OCI-LY7 (cell line): ENCODE measurements around the gene PHRF1. TPM values are rescaled to one million over a fixed set of nuclear protein-coding genes. Genes with fewer than 3 reads are reported as not detected.

Experiments
- BruUV-seq: library from RNA; stranded (reverse); fragments of 400-500 nt; replicated peaks from 2 replicates; lab custom pipeline; 2021; lab: Mats Ljungman, UMichigan
- CTCF ChIA-PET: fragments of 300-600 bp; sonication (Branson Sonifier 250); formaldehyde crosslinking; loops from one replicate; lab custom pipeline; 2022; ENCODE audit warnings: antibody characterized with exemption; ENCODE audit not compliant: unreplicated experiment; lab: Charles Lee
- POLR2A ChIA-PET: fragments of 300-600 bp; sonication (Branson Sonifier 250); formaldehyde crosslinking; loops from one replicate; lab custom pipeline; 2022; ENCODE audit warnings: antibody characterized with exemption; lab: Charles Lee
- DNase-seq: peaks from one replicate; pipeline ENCODE4 v3.0.0-alpha.2; 2015; ENCODE audit warnings: low spot score
- H2AFZ ChIP-seq: fragments of 200-600 bp; sonication (generic), shearing (Covaris generic); 2 replicates; pipeline ENCODE4 v1.6.1; 2014; ENCODE audit warnings: mild to moderate bottlenecking, antibody characterized with exemption, low read length, moderate library complexity
- H3K27ac ChIP-seq: fragments of 200-600 bp; sonication (generic); 2 replicates; pipeline ENCODE4 v1.5.1; 2014; ENCODE audit warnings: mixed run types, low read depth, mild to moderate bottlenecking, moderate library complexity, low read length, inconsistent platforms; ENCODE audit not compliant: poor library complexity, severe bottlenecking
- H3K36me3 ChIP-seq: fragments of 200-600 bp; sonication (generic); 2 replicates; pipeline ENCODE4 v1.6.1; 2014; ENCODE audit warnings: mild to moderate bottlenecking, antibody characterized with exemption, low read length, moderate library complexity, mixed read lengths; ENCODE audit not compliant: insufficient read depth
- H3K4me1 ChIP-seq: fragments of 200-600 bp; sonication (generic); 2 replicates; pipeline ENCODE4 v1.5.1; 2014; ENCODE audit warnings: mild to moderate bottlenecking, low read length; ENCODE audit not compliant: insufficient read depth, poor library complexity, severe bottlenecking
- H3K4me2 ChIP-seq: fragments of 200-600 bp; sonication (generic); 2 replicates; pipeline ENCODE4 v1.6.1; 2014; ENCODE audit warnings: mild to moderate bottlenecking, low read length
- H3K4me3 ChIP-seq: fragments of 200-600 bp; sonication (generic); 2 replicates; pipeline ENCODE4 v1.5.1; 2014; ENCODE audit warnings: mild to moderate bottlenecking, low read depth, low read length; ENCODE audit not compliant: poor library complexity, severe bottlenecking
- H3K79me2 ChIP-seq: fragments of 200-600 bp; sonication (generic); 2 replicates; pipeline ENCODE4 v1.6.1; 2016; ENCODE audit warnings: low read depth, mild to moderate bottlenecking, low read length, moderate library complexity, mixed read lengths; ENCODE audit not compliant: insufficient read depth
- H3K9me2 ChIP-seq: fragments of 200-600 bp; sonication (generic); 2 replicates; pipeline ENCODE4 v1.6.1; 2016; ENCODE audit warnings: mild to moderate bottlenecking, low read length, mixed read lengths; ENCODE audit not compliant: insufficient read depth
- H3K9me3 ChIP-seq: fragments of 200-600 bp; sonication (generic); 2 replicates; pipeline ENCODE4 v1.6.1; 2014; ENCODE audit warnings: mild to moderate bottlenecking, mixed run types, low read length, mixed read lengths
- H4K20me1 ChIP-seq: fragments of 200-600 bp; sonication (generic); 2 replicates; pipeline ENCODE4 v1.6.1; 2014; ENCODE audit warnings: mild to moderate bottlenecking, antibody characterized with exemption, low read length, moderate library complexity, mixed read lengths; ENCODE audit not compliant: insufficient read depth
- EZH2phosphoT487 ChIP-seq: fragments of 200-600 bp; sonication (generic); IDR thresholded peaks from 2 replicates; pipeline ENCODE4 v1.6.1; 2018; ENCODE audit warnings: low read depth, borderline replicate concordance, mild to moderate bottlenecking, mixed run types, antibody characterized with exemption, low read length, moderate library complexity, mixed read lengths
- intact Hi-C: fragments of 100-400 bp; cut with micrococcal nuclease; formaldehyde crosslinking; loops from one replicate; pipeline ENCODE4 v1.10.0; 2022; ENCODE audit not compliant: unreplicated experiment
- total RNA-seq, 2 experiments: library from RNA; depleted of rRNA in 1 of 2; stranded (reverse); fragments of >200 nt in 1 of 2; shearing (Covaris generic) in 1 of 2; gene quantifications; 2 replicates each; pipeline ENCODE4 v1.2.3, GENCODE V29; 2014 to 2022
- TF ChIP-seq, protein P1 (sequence below): fragments of 200-600 bp; sonication (generic); conservative IDR thresholded peaks from 2 replicates; pipeline ENCODE4 v1.5.1; 2014; ENCODE audit warnings: mild to moderate bottlenecking, antibody characterized with exemption, low read length, moderate library complexity, mixed read lengths

PHRF1 gene
- total RNA-seq, 2 experiments from 2014 or later = 25.6 to 45.4 TPM

DNA sequence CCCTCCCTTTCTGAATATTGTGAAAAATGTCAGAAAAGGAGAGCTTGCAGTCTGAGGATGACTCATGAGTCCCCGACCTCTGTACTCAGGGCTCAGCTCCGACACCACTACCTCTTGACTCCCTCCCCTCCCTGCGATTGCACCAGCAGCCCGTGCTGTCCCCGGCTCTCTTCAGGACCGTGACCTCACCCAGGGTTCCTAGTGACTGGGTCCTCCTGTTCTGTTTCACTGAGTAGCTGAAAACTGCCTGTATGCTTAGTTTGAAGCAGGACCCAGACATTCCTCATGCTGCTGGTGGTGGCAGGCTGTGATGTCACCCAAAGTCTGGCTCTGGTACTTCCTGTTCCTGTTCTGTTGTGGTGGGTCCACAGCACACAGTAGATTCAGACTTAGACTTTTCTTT, 11.7 kb downstream of the PHRF1 start:
- Histone ChIP-seq H3K4me1 (no peaks in the 10 kb centered on the region), H3K36me3 (peaks cover 83% of the 10 kb centered on the region), H3K79me2 (no peaks in the 10 kb centered on the region), H3K9me2 (no peaks in the 10 kb centered on the region), H2AFZ (no peak overlapping the region), H4K20me1 (no peaks in the 10 kb centered on the region), H3K9me3 (no peaks in the 10 kb centered on the region), H3K4me3 (no peak overlapping the region), H3K27ac (no peak overlapping the region), H3K4me2 (no peak overlapping the region)
- no peak for DNase-seq
- CTCF ChIA-PET = interaction anchor here (0.5 kb wide), 1 partner anchor 456 kb away, joined by 11 read pairs; no protein-coding TSS in a partner anchor
- TF ChIP-seq, protein P1, sequence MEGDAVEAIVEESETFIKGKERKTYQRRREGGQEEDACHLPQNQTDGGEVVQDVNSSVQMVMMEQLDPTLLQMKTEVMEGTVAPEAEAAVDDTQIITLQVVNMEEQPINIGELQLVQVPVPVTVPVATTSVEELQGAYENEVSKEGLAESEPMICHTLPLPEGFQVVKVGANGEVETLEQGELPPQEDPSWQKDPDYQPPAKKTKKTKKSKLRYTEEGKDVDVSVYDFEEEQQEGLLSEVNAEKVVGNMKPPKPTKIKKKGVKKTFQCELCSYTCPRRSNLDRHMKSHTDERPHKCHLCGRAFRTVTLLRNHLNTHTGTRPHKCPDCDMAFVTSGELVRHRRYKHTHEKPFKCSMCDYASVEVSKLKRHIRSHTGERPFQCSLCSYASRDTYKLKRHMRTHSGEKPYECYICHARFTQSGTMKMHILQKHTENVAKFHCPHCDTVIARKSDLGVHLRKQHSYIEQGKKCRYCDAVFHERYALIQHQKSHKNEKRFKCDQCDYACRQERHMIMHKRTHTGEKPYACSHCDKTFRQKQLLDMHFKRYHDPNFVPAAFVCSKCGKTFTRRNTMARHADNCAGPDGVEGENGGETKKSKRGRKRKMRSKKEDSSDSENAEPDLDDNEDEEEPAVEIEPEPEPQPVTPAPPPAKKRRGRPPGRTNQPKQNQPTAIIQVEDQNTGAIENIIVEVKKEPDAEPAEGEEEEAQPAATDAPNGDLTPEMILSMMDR = no peak
- TF ChIP-seq EZH2phosphoT487 = no peak
- POLR2A ChIA-PET = no interaction called here
- intact Hi-C loops = no loop called here
- no TSS peak for BruUV-seq

DNA sequence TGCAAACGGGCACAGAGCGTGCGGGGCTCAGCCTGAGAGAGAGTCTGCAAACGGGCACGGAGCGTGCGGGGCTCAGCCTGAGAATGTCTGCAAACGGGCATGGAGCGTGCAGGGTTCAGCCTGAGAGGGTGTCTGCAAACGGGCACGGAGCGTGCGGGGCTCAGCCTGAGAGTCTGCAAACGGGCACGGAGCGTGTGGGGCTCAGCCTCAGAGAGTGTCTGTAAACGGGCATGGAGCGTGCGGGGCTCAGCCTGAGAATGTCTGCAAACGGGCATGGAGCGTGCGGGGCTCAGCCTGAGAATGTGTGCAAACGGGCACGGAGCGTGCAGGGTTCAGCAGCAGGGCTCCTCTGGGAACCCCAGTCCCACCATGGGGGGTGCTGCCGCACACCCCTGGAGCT, 13.5 kb downstream of the PHRF1 start:
- TF ChIP-seq, protein P1 = no peak
- TF ChIP-seq EZH2phosphoT487 = no peak
- no peak overlapping the region for H3K4me2 ChIP-seq
- DNase-seq = no peak
- no peaks in the 10 kb centered on the region for H4K20me1 ChIP-seq
- H3K36me3 ChIP-seq = peaks cover 84% of the 10 kb centered on the region
- no peaks in the 10 kb centered on the region for H3K79me2 ChIP-seq
- no peak overlapping the region for H3K27ac ChIP-seq
- H3K4me1 ChIP-seq = no peaks in the 10 kb centered on the region
- no peak overlapping the region for H2AFZ ChIP-seq
- BruUV-seq = no TSS peak
- CTCF ChIA-PET = no interaction called here
- intact Hi-C loops = no loop called here
- H3K4me3 ChIP-seq = no peak overlapping the region
- H3K9me3 ChIP-seq = no peaks in the 10 kb centered on the region
- POLR2A ChIA-PET = no interaction called here
- no peaks in the 10 kb centered on the region for H3K9me2 ChIP-seq

DNA sequence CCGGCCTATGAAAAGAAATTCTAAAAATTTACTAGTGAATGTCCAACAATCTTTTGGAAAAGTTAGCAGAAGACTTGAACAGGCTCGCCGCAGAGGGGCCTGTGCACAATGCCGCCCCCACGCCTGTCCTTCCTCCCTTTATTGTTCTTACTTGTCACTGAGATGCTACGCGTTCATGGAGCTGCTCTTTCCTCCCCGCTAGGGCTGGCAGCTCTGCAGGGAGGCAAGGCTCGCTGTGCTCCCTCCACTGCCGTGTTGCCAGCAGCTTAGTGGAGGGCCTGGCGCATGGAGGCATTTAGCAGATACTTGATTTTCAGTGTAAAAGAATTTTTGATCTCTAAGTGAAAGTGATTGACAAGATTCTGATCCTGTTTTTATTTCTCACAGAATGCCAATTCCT, 14.7 kb downstream of the PHRF1 start:
- H3K36me3 ChIP-seq = peaks cover 94% of the 10 kb centered on the region
- no peaks in the 10 kb centered on the region for H4K20me1 ChIP-seq
- no peak overlapping the region for H2AFZ ChIP-seq
- intact Hi-C loops = no loop called here
- ChIA-PET POLR2A (interaction anchor here (0.7 kb wide), 2 partner anchors 12 to 19 kb away, joined by 5 to 6 read pairs; no protein-coding TSS in a partner anchor), CTCF (interaction anchor here (0.6 kb wide), 1 partner anchor 135 kb away, joined by 3 read pairs; no protein-coding TSS in a partner anchor)
- H3K27ac ChIP-seq = no peak overlapping the region
- no peak overlapping the region for H3K4me3 ChIP-seq
- H3K4me2 ChIP-seq = no peak overlapping the region
- no TSS peak for BruUV-seq
- no peaks in the 10 kb centered on the region for H3K9me3 ChIP-seq
- no peak for DNase-seq
- H3K79me2 ChIP-seq = no peaks in the 10 kb centered on the region
- H3K4me1 ChIP-seq = no peaks in the 10 kb centered on the region
- TF ChIP-seq, protein P1 = no peak
- TF ChIP-seq EZH2phosphoT487 = no peak
- no peaks in the 10 kb centered on the region for H3K9me2 ChIP-seq
